Stomach (tissue), 9 donors: ENCODE data around the gene ZNF423. TPM values are rescaled to one million over a fixed set of nuclear protein-coding genes. Genes with fewer than 3 reads are reported as not detected.

Source experiments
- DNase-seq, 2 donors: peaks; one replicate each; pipeline versions ENCODE4 v3.0.0 to v3.0.0-alpha.2; 2013 to 2019
- H3K27ac ChIP-seq, 5 donors: fragments of 200-600 bp in 4 of 5; sonication (generic) in 4 of 5; one replicate each; pipeline ENCODE4 v1.5.1; 2013 to 2019; ENCODE audit warnings: mild to moderate bottlenecking in 1 of 5, moderate library complexity in 1 of 5
- H3K27me3 ChIP-seq, 3 donors: fragments of 200-600 bp; sonication (generic); one replicate each; pipeline ENCODE4 v1.5.1; 2017 to 2019; ENCODE audit warnings: mixed run types in 1 of 3
- H3K36me3 ChIP-seq, 4 donors: fragments of 200-600 bp; sonication (generic); 1 replicate in 3 of 4; 2 replicates in 1 of 4; pipeline ENCODE4 v1.5.1; 2016 to 2019
- H3K4me1 ChIP-seq, 4 donors: fragments of 200-600 bp; sonication (generic); one replicate each; pipeline ENCODE4 v1.5.1; 2016 to 2019
- H3K4me3 ChIP-seq, 4 donors: fragments of 200-600 bp; sonication (generic) in 3 of 4; one replicate each; pipeline ENCODE4 v1.5.1; 2016 to 2019; ENCODE audit warnings: mild to moderate bottlenecking in 1 of 4
- H3K9me3 ChIP-seq, 4 donors: fragments of 200-600 bp; sonication (generic); one replicate each; pipeline ENCODE4 v1.5.1; 2016 to 2019
- CTCF ChIP-seq, 7 experiments: fragments of 450-650 bp in 4 of 7; fragments of 200-600 bp in 3 of 7; sonication (generic) in 3 of 7; IDR thresholded peaks; one replicate each; pipeline ENCODE4 v1.5.1; 2016 to 2019; ENCODE audit warnings: antibody characterized with exemption in 7 of 7, control low read depth in 2 of 7, mild to moderate bottlenecking in 1 of 7
- EP300 ChIP-seq: sonication (generic); formaldehyde crosslinking; IDR thresholded peaks from one replicate; pipeline ENCODE4 v1.6.1; 2017; ENCODE audit warnings: antibody characterized with exemption
- POLR2A ChIP-seq, 4 donors: fragments of 450-650 bp; IDR thresholded peaks; one replicate each; pipeline ENCODE4 v1.6.1; 2016; ENCODE audit warnings: antibody characterized with exemption in 4 of 4, control low read depth in 2 of 4, mild to moderate bottlenecking in 1 of 4, moderate library complexity in 1 of 4
- POLR2AphosphoS5 ChIP-seq, 3 donors: sonication (generic); formaldehyde crosslinking; IDR thresholded peaks; one replicate each; pipeline ENCODE4 v1.6.1; 2016; ENCODE audit warnings: antibody characterized with exemption in 3 of 3
- WGBS, 5 donors: extraction: QIAGEN DNeasy Blood & Tissue Kit in 3 of 5; methylation state at CpG; one replicate each; pipeline versions ENCODE4 v1.1.5 to v1.1.7; 2013 to 2018; 5-methylcytosine and 5-hydroxymethylcytosine counted together
- intact Hi-C: fragments of 100-400 bp; cut with DNase I; formaldehyde crosslinking; loops from one replicate; pipeline ENCODE4 v1.15.1; 2023; ENCODE audit warnings: low total_unique reads
- polyA plus RNA-seq, 3 donors: library from polyadenylated mRNA; stranded (reverse); fragments of 200-250 nt; gene quantifications; one replicate each; pipeline ENCODE4 v1.2.3, GENCODE V29; 2013
- total RNA-seq, 5 donors: library from RNA; depleted of rRNA; stranded (reverse); fragments of >200 nt; gene quantifications; one replicate each; pipeline versions ENCODE4 v1.1.0 to v1.2.3, GENCODE V29; 2014 to 2016
- donor health status: healthy with polysubstance abuse.
- donor health status: Bipolar disorder and iron deficiency.
- donor health status: healthy.

Gene ZNF423
- total and polyA plus RNA-seq, 8 donors, result 0.29 to 3.5 (median 1.0) TPM

- DNase-seq, result no peak
- TF ChIP-seq EP300 (no peak), POLR2AphosphoS5 (IDR thresholded peaks at IDR 0.05) (no peak), POLR2A (IDR thresholded peaks at IDR 0.05) (no peak), CTCF (IDR thresholded peaks at IDR 0.05) (no peak)
- no peaks in the 10 kb centered on the region for H3K27me3 ChIP-seq
- intact Hi-C loops, result no loop called here
- peaks cover 0 to 7% (median 0%) of the 10 kb centered on the region in 4 donors for H3K9me3 ChIP-seq
- peaks cover 0 to 7% (median 3%) of the 10 kb centered on the region in 4 donors for H3K4me1 ChIP-seq
- no peak overlapping the region for H3K27ac ChIP-seq
- H3K4me3 ChIP-seq, result no peak overlapping the region
- WGBS, 5 donors, result 87 to 95% (median 94%) methylated on average over 7 of the region's 7 CpGs
- peaks cover 0 to under 1% (median 0%) of the 10 kb centered on the region in 4 donors for H3K36me3 ChIP-seq
Observed at GRCh38 chr16:49629851-49630250, 226.1 kb downstream of the ZNF423 start.

- no peaks in the 10 kb centered on the region for H3K27me3 ChIP-seq
- 80 to 94% (median 90%) methylated on average over 3 of the region's 3 CpGs for whole genome bisulfite sequencing, 5 donors
- peaks cover 0 to 7% (median 0%) of the 10 kb centered on the region in 4 donors for H3K9me3 ChIP-seq
- H3K4me1 ChIP-seq, result peaks cover 0 to 7% (median 3%) of the 10 kb centered on the region in 4 donors
- TF ChIP-seq EP300 (no peak), POLR2A (IDR thresholded peaks at IDR 0.05) (no peak), CTCF (IDR thresholded peaks at IDR 0.05) (no peak), POLR2AphosphoS5 (IDR thresholded peaks at IDR 0.05) (no peak)
- H3K36me3 ChIP-seq, result no peaks in the 10 kb centered on the region
- intact Hi-C loops, result no loop called here
- H3K4me3 ChIP-seq, result no peak overlapping the region
- DNase-seq, result no peak
- H3K27ac ChIP-seq, result no peak overlapping the region
Observed at GRCh38 chr16:49628148-49628547, 227.8 kb downstream of the ZNF423 start.

- Histone ChIP-seq H3K4me1 (peaks cover 0 to 7% (median 5%) of the 10 kb centered on the region in 4 donors), H3K27ac (no peak overlapping the region), H3K36me3 (no peaks in the 10 kb centered on the region), H3K4me3 (no peak overlapping the region), H3K9me3 (peaks cover 0 to 7% (median 0%) of the 10 kb centered on the region in 4 donors), H3K27me3 (no peaks in the 10 kb centered on the region)
- intact Hi-C loops, result no loop called here
- WGBS, 5 donors, result 67 to 84% (median 76%) methylated on average over 3 of the region's 3 CpGs
- no peak for DNase-seq
- no peak for TF ChIP-seq EP300
- no peak for TF ChIP-seq POLR2AphosphoS5 (IDR thresholded peaks at IDR 0.05)
- TF ChIP-seq CTCF (IDR thresholded peaks at IDR 0.05), result no peak
- no peak for TF ChIP-seq POLR2A (IDR thresholded peaks at IDR 0.05)
Observed at GRCh38 chr16:49625311-49626065, 230.4 kb downstream of the ZNF423 start.

- no peak for TF ChIP-seq EP300
- intact Hi-C loops, result no loop called here
- Histone ChIP-seq H3K27me3 (no peaks in the 10 kb centered on the region), H3K4me3 (no peak overlapping the region), H3K36me3 (no peaks in the 10 kb centered on the region), H3K27ac (no peak overlapping the region), H3K4me1 (peaks cover 0 to 16% (median 14%) of the 10 kb centered on the region in 4 donors), H3K9me3 (no peaks in the 10 kb centered on the region)
- WGBS, 5 donors, result 74 to 86% (median 78%) methylated on average over 8 of the region's 8 CpGs
- DNase-seq, result no peak
Observed at GRCh38 chr16:49623501-49624266, 232.2 kb downstream of the ZNF423 start.
